Loucy (cell line): ENCODE results near the gene NEO1.

Source experiments
- CTCF ChIP-seq: fragments of 200-600 bp; sonication (generic); conservative IDR thresholded peaks from 2 replicates; pipeline ENCODE4 v1.5.1; 2014; ENCODE audit warnings: mild to moderate bottlenecking, antibody characterized with exemption, low read length
- EZH2phosphoT487 ChIP-seq: fragments of 200-600 bp; IDR thresholded peaks from 2 replicates; pipeline ENCODE4 v1.6.1; 2018; ENCODE audit warnings: antibody characterized with exemption, mild to moderate bottlenecking, moderate library complexity, borderline replicate concordance

DNA sequence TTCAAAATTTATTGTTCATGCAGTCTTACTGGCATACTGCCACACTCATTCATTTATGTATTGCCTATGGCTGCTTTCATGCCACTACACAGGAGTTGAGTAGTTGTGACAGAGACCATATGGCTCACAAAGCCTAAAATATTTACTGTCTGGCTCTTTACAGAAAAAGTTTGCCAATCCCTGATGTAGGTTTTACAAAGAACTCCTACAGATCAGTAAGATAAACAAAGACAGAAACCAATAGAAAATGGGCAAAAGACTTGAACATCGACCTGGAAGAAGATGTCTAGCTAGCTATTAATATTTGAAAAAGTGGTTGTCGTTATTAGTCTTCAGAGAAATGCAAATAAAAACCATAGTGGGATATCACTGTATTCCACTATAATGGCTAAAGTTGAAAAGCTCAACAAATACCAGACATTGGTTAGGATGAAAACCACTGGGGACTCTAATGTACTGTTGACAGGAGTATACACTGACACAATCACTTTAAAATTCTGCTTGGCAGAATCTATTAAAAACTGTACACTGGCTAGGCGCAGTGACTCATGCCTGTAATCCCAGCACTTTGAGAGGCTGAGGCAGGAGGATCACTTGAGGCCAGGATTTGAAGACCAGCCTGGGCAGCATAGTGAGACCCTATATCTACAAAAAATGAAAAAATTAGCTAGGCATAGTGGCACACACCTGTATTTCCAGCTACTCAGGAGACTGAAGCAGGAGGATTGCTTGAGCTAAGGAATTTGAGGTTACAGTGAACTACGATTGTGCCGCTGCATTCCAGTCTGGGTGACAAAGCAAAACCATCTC is 87.7 kb downstream of the NEO1 start:
- TF ChIP-seq CTCF: no peak
- TF ChIP-seq EZH2phosphoT487: no peak
